Prostate gland (tissue), 2 donors: Measurements from ENCODE around the gene STX12.

Experiments
- POLR2A ChIP-seq: fragments of 450-650 bp; IDR thresholded peaks from one replicate; pipeline ENCODE4 v1.6.1; 2016; ENCODE audit warnings: antibody characterized with exemption, mild to moderate bottlenecking
- POLR2AphosphoS5 ChIP-seq: sonication (generic); formaldehyde crosslinking; IDR thresholded peaks from one replicate; pipeline ENCODE4 v1.6.1; 2017; ENCODE audit warnings: antibody characterized with exemption
- TF ChIP-seq, protein P1 (sequence below), 4 experiments: fragments of 200-600 bp in 2 of 4; fragments of 450-650 bp in 2 of 4; sonication (generic) in 2 of 4; IDR thresholded peaks; 1 replicate in 3 of 4; 2 replicates in 1 of 4; pipeline ENCODE4 v1.5.1; 2016 to 2019; ENCODE audit warnings: antibody characterized with exemption in 4 of 4, mild to moderate bottlenecking in 2 of 4, moderate library complexity in 2 of 4

DNA sequence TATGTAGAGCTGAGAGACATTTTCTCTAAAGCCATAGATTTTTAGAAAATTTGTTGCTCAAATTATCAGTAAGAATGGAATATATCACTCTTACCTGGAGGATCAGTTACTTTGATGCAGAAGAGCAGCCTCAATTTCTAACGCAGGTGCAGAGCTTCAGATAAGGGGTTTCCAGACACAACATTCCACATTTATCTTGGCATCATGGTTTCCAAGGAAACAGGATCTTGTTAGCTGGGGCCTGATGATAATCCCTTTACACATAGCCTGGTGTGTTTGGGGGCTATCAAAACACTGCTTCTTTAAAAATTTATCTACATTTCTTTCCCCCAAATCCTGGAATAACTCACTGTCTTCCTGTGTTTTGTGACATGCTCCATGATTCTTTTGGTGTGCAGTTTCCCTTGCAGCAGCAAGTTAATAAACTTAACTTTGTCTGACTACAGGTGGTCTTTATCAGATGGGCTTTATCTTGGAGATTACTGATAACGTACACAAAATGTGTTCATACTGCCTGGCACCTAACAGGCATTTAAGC lies 2.7 kb upstream of the STX12 start:
- TF ChIP-seq, protein P1, sequence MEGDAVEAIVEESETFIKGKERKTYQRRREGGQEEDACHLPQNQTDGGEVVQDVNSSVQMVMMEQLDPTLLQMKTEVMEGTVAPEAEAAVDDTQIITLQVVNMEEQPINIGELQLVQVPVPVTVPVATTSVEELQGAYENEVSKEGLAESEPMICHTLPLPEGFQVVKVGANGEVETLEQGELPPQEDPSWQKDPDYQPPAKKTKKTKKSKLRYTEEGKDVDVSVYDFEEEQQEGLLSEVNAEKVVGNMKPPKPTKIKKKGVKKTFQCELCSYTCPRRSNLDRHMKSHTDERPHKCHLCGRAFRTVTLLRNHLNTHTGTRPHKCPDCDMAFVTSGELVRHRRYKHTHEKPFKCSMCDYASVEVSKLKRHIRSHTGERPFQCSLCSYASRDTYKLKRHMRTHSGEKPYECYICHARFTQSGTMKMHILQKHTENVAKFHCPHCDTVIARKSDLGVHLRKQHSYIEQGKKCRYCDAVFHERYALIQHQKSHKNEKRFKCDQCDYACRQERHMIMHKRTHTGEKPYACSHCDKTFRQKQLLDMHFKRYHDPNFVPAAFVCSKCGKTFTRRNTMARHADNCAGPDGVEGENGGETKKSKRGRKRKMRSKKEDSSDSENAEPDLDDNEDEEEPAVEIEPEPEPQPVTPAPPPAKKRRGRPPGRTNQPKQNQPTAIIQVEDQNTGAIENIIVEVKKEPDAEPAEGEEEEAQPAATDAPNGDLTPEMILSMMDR (IDR thresholded peaks at IDR 0.05), result no peak
- TF ChIP-seq POLR2AphosphoS5 (no peak), POLR2A (no peak)
